LoVo (cell line): ENCODE results near the gene TYR.
"Not testable (repeated sequence)": the region's sequence is repeated elsewhere in the genome, so short reads cannot be mapped to it uniquely, and the experiment has no call there.

Experiments
- DNase-seq: peaks from one replicate; pipeline ENCODE4 v3.0.0-alpha.2; 2016; ENCODE audit warnings: low spot score

The TYR gene

GRCh38 chr11:89177691-89178231, at the start of gene TYR:
TSS of gene TYR (plus strand) at chr11:89177875. CDS start at chr11:89177954, 79 bp downstream.
- DNase-seq: no peak

DNA sequence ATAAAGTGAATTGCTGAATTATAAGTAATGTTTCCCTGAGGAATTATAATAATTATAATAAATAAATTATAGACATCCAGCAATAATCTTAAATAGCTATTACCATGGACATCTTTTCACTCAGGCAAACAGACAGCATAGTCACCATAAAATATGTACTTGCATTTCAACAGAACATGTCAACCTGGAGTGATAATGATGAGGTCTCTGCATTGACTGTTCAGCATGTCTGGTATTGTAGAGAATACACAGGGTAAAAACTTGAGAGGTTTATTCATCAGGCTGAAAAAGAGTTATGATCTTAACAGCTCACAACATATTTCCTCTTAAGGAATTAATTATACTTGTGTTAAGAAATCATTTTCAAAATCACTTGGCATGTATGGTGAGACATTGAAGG, 41.1 kb upstream of the TYR start:
- DNase-seq: no peak

- DNase-seq: no peak
Observed at GRCh38 chr11:89147229-89147628, 30.4 kb upstream of the TYR start.

GRCh38 chr11:89159974-89160373, 17.7 kb upstream of the TYR start:
- no peak for DNase-seq

DNA sequence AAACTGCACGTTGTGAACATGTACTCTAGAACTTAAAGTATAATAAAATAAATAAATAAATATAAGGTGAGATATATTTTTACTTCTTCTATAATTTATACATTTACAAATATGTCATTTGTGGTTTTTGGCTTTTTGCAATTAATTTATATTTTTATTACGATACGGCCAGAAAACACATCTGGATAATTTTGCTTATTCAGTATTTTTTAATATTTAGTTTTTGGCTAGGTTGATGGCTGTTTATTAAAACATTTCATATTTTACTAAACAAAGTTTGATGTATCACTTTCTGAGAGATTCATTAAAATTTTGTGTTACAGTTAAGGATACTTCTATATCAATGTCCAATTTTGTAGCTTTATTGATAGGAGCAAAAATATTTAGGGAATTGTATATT, 15.7 kb upstream of the TYR start:
- DNase-seq: no peak

DNA sequence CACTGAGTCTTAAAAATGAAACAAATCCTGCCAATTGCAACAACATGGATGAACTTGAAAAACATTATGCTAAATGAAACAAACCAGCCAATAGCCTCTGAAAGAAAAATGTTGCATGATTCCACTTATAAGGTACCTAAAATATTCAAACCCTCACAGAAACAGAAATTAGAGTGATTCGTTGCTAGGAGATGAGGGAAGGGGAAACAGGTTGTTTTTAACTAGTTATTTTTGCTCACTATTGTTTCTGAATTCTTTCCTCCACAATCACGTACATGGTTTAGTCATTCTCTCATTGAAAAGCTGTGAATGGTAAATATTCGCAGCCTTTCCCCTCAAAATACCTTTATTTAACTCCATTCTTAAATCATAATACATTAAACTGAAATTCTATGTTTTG, 14.0 kb upstream of the TYR start:
- DNase-seq: no peak

DNA sequence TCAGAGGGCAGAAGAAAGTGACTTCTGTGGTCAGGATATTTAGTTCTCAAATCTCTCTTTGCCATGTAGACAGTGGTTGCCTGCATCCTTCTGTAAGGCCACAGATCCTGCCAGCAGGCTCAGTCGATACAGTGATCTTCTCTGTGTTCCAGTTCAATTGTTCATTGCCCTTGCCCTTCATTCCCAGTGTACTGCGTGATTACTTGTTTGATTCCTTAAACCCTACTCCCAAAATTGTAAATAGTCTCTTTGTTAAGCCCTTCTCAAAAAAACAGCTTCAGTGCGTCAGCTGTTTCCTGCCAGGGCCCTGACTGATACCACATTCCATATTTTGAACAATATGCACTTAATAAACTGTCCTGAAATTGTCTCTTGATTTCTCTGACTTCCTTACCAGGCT, 9.3 kb upstream of the TYR start:
- no peak for DNase-seq

GRCh38 chr11:89175796-89176195, 1.9 kb upstream of the TYR start:
- DNase-seq: no peak

- no peak for DNase-seq
Observed at GRCh38 chr11:89176938-89177337, 737 bp upstream of the TYR start.

- no peak for DNase-seq
Observed at GRCh38 chr11:89181111-89181510, 3.4 kb downstream of the TYR start.

- DNase-seq: no peak
Observed at GRCh38 chr11:89182773-89183518, 5.3 kb downstream of the TYR start.

GRCh38 chr11:89184021-89184420, 6.3 kb downstream of the TYR start:
- DNase-seq: no peak

GRCh38 chr11:89189776-89190175, 12.1 kb downstream of the TYR start:
- DNase-seq: no peak

DNA sequence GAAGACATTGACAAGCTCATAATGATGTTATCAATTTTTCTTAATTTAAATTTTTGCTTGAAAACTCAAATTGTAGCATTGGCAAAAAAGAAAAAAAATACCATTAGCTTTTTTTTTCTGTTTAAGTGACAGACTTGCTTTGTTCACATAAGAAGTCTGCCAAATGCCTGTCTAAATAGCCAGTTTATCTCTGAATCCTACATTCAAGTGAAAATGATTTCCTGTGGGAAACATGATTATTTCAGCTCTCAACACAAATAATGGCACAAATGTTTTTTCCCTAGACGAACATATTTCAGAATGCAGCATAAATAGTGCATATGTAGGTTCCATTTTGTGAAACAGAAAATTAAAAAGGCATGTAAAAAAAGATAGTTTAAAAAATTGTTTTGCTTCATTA, 23.5 kb downstream of the TYR start:
- no peak for DNase-seq

GRCh38 chr11:89203814-89204213, 26.1 kb downstream of the TYR start:
- no peak for DNase-seq

GRCh38 chr11:89205378-89205777, 27.7 kb downstream of the TYR start:
- no peak for DNase-seq

DNA sequence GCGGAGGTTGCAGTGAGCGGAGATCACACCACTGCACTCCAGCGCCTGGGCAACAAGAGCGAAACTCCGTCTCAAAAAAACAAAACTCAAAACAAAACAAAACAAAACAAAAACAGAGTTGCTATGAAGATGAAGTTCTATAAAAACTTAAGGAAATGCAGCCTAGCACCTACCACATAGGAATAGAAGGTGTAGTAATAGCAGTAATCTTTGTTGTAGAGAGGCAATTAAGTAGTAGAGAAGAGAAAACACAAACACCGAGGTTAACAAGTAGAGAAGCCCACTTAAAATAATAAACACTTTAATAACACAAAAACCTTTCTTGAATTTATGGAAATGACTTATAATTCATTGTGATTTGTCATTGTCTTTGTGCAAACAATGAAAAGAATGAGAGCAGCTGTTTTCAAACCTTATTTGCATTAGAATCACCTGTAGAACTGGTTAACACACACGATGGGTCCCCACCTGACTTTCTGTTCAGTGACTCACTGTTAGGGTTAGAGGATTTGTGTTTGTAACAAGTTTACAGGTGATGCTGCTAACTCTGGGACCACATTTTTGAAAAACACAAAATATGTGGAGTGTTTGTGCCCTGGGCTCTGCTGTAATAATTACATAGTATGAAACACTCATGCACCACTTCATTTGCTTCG, 43.1 kb downstream of the TYR start:
- DNase-seq: no peak

- DNase-seq: no peak
Observed at GRCh38 chr11:89235083-89235482, 57.4 kb downstream of the TYR start.

DNA sequence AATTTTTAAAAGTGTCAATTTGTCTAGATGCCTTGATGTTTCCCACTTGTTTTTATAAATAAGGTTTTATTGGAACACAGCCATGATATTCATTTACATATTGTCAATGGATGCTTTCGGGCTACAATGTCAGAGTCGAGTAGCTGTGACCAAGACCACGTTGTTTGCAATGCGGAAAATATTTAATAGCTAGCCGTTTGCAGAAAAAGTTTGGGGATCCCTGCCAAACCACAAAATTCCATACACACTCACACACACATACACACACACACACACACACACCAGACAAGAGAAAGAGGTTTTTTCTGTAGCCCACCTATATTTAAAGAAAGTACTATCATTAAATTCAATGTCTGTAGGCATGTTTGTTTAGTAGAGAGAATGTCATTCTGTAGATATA, 58.3 kb downstream of the TYR start:
- DNase-seq: no peak

- DNase-seq: not testable (repeated sequence)
Observed at GRCh38 chr11:89247007-89247406, 69.3 kb downstream of the TYR start.

- no peak for DNase-seq
Observed at GRCh38 chr11:89249196-89249595, 71.5 kb downstream of the TYR start.

DNA sequence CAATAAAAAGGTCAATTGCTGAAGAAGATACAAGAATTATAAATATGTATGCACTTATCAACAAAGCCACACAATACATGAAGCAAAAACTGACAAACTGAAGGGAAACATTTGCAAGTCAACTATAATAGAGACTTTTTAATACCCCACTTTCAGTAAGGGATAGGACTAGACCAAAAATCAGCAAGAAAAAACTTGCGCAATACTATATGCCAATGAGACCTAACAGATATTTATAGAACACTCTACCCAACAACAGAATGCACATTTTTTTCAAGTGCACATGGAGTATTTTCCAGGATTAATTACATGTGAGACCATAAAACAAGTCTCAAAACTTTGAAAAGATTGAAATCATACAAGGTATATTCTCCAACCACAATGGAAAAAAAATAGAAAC, 83.8 kb downstream of the TYR start:
- DNase-seq: not testable (repeated sequence)

DNA sequence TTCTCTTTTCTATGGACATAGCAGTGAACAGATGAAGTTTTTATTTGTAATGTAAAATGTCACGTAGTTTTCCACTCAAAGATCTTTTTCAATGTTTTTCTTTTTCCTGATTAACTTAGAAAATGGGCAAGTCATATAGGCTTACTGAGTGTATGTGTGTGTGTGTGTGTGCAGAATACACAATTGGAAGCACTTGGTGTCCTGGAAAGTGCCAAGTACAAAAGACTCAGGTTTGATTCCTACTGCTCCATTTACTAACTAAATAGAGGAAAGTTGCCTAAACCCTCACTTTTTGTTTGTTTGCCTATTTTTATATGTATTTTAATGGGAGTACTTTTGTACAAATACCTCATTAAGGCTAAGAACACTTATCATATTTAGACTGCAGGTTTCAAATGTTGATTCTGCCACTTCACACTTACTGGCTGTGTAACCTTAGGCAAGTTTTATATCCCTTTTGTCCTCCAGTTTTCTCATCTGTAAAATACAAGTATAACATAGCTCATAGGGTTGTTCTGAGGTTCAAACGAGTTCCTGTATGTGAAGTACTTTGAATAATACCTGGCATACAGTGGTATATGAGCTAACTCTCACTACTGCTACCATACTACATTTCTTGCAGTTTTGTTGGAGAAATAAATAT, 90.1 kb downstream of the TYR start:
- DNase-seq: no peak
